GM12892 (cell line): ENCODE data around the gene NUDC.
"Not testable (repeated sequence)": the region's sequence is repeated elsewhere in the genome, so short reads cannot be mapped to it uniquely, and the experiment has no call there.

Source experiments
- DNase-seq: peaks from one replicate; pipeline ENCODE4 v3.0.0; 2011; ENCODE audit not compliant: insufficient read length
- FAIRE-seq: peaks from 2 replicates; lab custom pipeline; 2011; peaks lifted over from hg19 to GRCh38; lab: Jason Lieb, UNC
- POLR2A ChIP-seq: IDR thresholded peaks from 2 replicates; pipeline ENCODE4 v1.6.1; 2011; ENCODE audit warnings: low read depth, low read length, control low read depth
- POLR2AphosphoS5 ChIP-seq: IDR thresholded peaks from 2 replicates; pipeline ENCODE4 v1.6.1; 2011; ENCODE audit warnings: low read depth, low read length, control low read depth
- TAF1 ChIP-seq: IDR thresholded peaks from 2 replicates; pipeline ENCODE4 v1.6.1; 2011; ENCODE audit warnings: low read depth, mild to moderate bottlenecking, control low read depth, low read length, borderline replicate concordance

The NUDC gene

DNA sequence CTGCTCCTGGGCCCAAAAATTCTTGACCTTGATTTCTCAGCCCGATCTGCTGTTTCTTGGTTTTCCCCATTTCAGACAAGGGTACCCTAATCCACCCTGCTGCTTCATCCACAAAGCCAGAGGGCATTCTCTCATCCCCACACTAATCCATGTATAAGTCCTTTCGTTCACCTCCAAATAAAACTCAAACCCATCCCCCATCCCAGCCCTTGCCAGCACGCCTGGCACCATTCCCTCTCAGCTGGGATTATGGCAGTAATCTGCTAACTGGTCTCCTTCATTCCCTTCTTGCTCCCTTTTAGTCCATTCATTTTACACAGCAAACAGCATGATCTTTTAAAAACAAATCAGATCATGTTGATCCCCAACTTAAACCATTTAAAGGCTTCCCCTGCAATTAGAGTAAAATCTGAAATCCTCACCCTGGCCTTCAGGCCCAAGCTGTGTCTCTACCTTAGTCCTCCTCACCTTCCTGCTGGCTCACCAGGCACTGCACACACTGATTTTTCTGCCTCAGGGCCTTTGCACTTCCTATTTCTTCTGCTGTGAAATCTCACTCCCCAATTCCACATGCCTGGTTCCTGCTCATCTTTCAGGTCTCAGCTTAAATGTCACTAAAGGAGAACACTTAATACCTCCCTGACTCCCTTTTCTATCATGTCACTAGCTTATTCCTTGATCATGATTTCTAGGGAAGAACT, 59.8 kb downstream of the NUDC start:
- DNase-seq (no peak), FAIRE-seq (no peak)
- TF ChIP-seq TAF1, result no peak
- TF ChIP-seq POLR2A, result no peak
- TF ChIP-seq POLR2AphosphoS5, result no peak

DNA sequence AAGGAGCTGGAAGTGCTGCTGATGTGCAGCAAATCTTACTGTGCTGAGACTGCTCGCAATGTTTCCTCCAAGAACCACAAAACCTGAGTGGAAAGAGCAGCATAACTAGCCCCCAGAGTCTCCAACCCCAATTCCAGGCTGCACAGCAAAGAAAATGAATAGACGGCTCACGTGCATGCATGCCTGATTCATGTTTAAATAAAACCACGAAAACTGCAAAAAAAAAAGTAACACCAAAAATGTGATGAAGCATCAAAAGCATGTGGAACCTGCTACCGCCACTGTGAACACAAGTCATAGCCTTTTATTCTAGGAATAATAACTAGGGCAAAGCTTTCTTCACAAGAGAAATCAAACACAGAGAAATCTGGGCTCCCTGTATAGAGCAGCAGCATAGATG, 62.3 kb downstream of the NUDC start:
- TF ChIP-seq POLR2AphosphoS5, result no peak
- FAIRE-seq (no peak), DNase-seq (no peak)

DNA sequence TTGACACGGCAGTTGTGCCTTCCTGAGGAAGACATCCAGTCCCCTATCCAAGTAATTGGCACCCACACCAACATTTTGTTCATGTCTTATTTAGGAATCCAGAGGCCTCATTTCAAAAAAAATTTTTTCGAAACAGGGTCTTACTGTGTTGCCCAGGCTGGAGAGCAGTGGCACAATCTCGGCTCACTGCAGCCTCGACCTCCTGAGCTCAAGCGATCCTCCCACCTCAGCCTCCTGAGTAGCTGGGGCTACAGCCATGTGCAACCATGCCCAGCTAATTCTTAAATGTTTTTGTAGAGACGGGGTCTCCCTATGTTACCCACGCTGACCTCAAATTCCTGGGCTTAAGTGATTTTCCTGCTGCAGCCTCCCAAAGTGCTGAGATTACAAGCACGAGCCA, 62.7 kb downstream of the NUDC start:
- TF ChIP-seq POLR2A, result no peak
- TF ChIP-seq POLR2AphosphoS5, result no peak
- TF ChIP-seq TAF1, result no peak
- no peak for DNase-seq
- no peak for FAIRE-seq

DNA sequence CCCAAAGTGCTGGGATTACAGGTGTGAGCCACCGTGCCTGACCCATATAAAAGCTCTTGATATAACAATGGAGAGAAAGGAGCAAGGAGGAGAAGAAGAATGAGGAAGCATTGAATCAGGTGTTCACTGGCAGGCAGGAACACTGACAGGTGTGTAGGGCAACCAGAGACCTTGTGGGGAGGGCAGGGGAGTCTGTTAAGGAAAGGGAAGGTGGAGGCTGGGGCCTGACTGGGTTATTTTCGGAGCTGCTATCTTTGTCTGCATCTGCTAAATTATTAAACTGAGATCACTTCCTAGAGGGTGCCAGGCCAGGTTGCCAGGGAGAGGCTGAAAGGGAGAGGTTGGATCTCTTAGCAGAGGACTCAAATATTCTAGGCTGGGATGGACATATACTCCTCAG, 65.1 kb downstream of the NUDC start:
- TF ChIP-seq POLR2A (no peak), TAF1 (no peak), POLR2AphosphoS5 (no peak)
- DNase-seq (no peak), FAIRE-seq (no peak)

DNA sequence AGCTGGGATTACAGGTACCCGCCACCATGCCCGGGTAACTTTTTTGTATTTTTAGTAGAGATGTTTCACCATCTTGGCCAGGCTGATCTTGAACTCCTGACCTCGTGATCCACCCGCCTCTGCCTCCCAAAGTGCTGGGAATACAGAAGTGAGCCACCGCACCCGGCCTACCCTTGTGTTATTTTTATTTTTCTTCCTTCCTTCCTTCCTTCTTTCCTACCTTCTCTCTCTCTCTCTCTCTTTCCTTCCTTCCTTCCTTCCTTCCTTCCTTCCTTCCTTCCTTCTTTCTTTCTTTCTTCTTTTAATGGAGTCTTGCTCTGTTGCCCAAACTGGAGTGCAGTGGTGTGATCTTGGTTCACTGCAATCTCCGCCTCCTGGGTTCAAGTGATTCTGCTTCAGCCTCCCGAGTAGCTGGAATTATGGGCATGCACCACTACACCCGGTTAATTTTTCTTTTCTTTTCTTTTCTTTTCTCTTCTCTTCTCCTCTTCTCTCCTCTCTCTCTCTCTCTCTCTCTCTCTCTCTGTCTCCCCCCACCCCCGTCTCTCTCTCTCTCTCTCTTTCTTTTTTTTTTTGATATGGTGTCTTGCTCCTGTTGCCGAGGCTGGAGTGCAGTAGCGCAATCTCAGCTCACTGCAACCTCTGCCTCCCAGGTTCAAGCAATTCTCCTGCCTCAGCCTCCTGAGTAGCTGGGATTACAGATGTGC, 68.0 kb downstream of the NUDC start:
- not testable (repeated sequence) for FAIRE-seq, DNase-seq

DNA sequence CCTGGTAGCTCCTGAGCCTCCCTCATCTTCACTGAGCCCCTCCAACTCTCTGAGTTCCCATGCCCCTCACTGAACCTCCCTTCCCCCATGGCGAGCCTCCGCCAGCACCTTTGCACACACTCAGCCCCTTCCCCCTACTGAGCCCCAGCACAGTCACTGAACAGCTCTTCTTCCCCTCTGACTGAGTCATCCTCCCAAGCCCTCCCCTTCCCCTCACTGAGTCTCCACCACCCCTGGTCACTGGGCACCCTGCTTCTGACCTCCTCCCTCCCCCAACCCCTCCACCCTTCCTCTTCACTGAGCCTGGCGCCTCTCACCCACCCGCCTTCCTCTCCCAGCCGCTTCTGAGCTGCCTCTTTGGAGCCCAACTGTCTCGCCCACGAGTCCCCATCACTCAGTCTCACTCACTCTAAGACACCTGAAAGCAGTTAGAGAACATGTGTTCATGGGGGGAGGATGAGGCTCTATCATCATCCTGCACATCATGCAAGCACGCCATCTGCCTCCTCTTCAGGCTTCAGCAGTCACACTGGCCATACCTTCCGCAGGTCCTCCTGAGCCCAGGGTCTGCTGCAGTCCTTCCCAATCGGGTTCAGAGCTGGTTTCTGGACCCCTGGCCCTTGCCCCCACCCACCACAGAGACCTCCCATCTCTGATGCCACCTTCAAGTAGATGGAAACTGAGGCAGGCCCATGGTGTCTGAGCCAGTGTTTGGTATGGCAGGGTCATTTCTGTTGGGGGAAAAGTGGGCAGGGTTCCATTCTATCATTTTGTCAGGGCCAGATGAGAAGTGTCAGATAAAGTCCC, 70.0 kb downstream of the NUDC start:
- DNase-seq, result no peak
- TF ChIP-seq POLR2A (no peak), TAF1 (no peak), POLR2AphosphoS5 (no peak)
- no peak for FAIRE-seq

DNA sequence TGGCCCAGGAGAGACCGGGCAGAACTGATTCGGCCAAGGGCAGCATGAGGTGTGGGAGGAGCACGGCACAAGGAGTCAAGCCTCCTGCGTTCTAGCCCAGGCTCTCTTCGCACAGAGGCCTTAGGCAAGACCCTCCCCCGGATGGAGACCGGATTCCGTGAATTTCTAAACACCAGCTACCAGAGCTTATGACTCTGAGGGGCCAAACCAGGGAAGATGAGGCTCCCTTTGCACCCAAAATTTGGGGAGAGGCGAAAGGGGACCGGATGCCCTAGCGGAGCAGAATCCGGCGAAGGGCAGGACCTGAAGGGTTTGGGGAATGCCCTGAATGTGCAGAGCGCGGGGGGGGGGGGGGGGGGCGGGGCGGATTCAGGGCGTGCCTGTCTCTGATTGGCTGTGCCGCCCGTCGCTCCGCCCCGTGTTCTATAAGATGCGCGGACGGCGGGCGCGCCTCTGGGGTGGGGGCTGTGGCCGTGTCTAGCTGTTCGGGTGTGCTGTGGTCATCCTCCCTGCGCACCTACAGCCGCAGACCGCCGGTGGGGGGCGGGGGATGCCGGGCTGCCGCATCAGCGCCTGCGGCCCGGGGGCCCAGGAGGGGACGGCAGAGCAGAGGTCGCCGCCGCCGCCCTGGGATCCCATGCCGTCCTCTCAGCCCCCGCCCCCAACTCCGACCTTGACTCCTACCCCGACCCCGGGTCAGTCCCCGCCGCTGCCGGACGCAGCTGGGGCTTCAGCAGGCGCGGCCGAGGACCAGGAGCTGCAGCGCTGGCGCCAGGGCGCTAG, 71.9 kb downstream of the NUDC start, which contains the start of gene TRNP1:
Gene TRNP1 (plus strand): TSS at position 456 of the 783 bp plus-strand sequence. CDS start 95 bp downstream, at position 551.
- no peak for TF ChIP-seq POLR2AphosphoS5
- TF ChIP-seq TAF1, result no peak
- no peak for TF ChIP-seq POLR2A
- DNase-seq (peak; percentile 88), FAIRE-seq (peak; percentile 70)

DNA sequence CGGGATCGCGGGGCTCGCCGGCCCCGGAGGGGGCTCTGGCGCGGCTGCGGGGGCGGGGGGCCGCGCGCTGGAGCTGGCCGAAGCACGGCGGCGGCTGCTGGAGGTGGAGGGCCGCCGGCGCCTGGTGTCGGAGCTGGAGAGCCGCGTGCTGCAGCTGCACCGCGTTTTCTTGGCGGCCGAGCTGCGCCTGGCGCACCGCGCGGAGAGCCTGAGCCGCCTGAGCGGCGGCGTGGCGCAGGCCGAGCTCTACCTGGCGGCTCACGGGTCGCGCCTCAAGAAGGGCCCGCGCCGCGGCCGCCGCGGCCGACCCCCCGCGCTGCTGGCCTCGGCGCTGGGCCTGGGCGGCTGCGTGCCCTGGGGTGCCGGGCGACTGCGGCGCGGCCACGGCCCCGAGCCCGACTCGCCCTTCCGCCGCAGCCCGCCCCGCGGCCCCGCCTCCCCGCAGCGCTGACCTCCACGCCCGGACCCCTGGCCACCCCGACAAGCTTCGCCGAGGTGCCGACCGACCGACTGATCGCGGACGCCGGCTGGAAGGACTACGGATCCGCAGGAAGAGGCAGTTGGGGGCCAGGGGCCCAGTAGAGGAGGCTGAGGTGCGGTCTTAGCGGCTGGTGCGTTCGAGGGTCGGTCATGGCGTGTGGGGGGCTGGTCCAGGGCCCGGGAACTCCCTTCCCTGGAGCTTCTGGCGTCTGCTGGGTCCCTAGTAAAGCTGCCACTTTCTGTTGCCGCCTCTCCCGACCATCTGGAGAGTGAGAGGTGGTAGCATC, 72.7 kb downstream of the NUDC start:
- FAIRE-seq (no peak), DNase-seq (no peak)
- TF ChIP-seq POLR2AphosphoS5 (no peak), TAF1 (no peak), POLR2A (no peak)

DNA sequence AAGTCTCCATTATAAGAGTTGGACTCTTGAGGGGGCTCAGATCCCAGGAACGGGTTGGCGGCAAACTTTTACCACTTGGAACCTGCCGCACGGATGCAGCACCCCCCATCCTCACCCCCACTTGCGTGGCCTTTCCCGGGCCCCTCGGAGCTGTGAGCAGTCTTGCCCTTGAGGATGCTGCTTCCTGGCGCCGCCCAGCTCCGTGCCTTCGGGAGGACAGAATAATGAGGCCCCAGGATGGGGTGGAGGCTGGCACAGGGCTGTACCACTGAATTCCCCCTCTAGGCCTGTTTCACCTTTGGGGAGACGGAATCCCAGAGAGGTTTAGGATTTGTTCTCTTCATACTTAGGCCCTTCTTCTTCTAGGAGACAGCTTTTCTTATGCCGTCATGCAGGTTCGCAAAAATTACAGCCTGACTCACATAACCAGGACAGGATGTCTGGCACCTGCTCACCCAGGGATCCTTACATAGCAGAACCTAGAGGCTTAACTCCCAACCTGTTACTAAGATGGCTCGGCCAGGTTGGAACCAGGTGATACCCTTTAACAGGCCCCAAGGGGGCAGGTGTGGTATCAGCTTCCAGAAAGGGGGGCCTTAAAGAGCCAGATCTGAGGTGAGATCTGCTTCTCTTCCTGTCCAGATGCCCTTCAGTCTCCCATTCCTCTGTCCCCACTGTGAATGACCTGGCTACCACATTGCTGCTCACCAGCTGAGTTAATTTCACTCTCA, 73.4 kb downstream of the NUDC start:
- no peak for TF ChIP-seq TAF1
- TF ChIP-seq POLR2A, result no peak
- TF ChIP-seq POLR2AphosphoS5, result no peak
- FAIRE-seq (no peak), DNase-seq (no peak)

DNA sequence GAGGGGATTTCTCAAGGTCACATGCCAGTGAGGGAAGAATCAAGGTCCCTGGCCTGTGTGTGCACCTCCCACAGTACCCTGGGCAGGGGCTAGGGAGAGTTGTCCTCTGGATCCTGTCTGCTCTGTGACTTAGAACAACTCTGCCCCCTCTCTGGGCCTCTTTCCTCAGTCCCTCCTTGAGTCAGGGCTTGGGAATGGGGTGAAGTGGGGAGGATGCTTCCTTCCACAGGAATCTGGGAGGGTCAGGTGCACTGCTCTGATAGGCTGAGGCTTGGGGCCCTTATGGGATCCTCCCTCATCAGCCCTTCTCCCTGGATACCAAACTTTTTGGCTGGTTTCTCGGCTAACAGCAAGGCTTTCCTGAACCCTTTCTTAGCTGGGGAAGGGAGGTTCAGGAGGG, 74.5 kb downstream of the NUDC start:
- no peak for DNase-seq
- no peak for FAIRE-seq
- TF ChIP-seq POLR2AphosphoS5 (no peak), POLR2A (no peak), TAF1 (no peak)
